Measurements from ENCODE around the gene PAFAH1B2.

GRCh38 chr11:117157507-117157906, 13.4 kb downstream of the PAFAH1B2 start:
- TF ChIP-seq POLR2AphosphoS5 (IDR thresholded peaks at IDR 0.05) = no peak
- no peak for TF ChIP-seq CTCF (IDR thresholded peaks at IDR 0.05 in 8 of 11, conservative IDR thresholded peaks at IDR 0.05 in 3 of 11)
- no peak for TF ChIP-seq POLR2A (IDR thresholded peaks at IDR 0.05)
